ENCODE data around the gene WDR64. TPM values are rescaled to one million over a fixed set of nuclear protein-coding genes. Genes with fewer than 3 reads are reported as not detected.

The WDR64 gene
- total RNA-seq, 1 donor from 2014 or later, result not detected

GRCh38 chr1:241839369-241839979 is 187.4 kb downstream of the WDR64 start:
- no peak for ATAC-seq
- intact Hi-C loops (cut with DNase I), result no loop called here
- no peak for DNase-seq (ENCODE audit: missing footprints)

GRCh38 chr1:241840164-241840563 is 188.1 kb downstream of the WDR64 start:
- no peak for ATAC-seq
- DNase-seq (ENCODE audit: missing footprints), result no peak
- intact Hi-C loops (cut with DNase I), result no loop called here

- DNase-seq (ENCODE audit: missing footprints), result no peak
- ATAC-seq, result no peak
- intact Hi-C loops (cut with DNase I), result no loop called here
Measured at GRCh38 chr1:241841691-241842090, 189.6 kb downstream of the WDR64 start.

GRCh38 chr1:241842565-241842964 is 190.5 kb downstream of the WDR64 start:
- intact Hi-C loops (cut with DNase I), result no loop called here
- DNase-seq (ENCODE audit: missing footprints), result no peak
- no peak for ATAC-seq

- no peak for ATAC-seq
- intact Hi-C loops (cut with DNase I), result no loop called here
- DNase-seq (ENCODE audit: missing footprints), result no peak
Measured at GRCh38 chr1:241844593-241844992, 192.5 kb downstream of the WDR64 start.

GRCh38 chr1:241846375-241846774 is 194.3 kb downstream of the WDR64 start:
- intact Hi-C loops (cut with DNase I), result loop anchor here (5.0 kb wide), 2 partner anchors 234 to 314 kb away; partner anchors contain the start of gene KMO
- DNase-seq (ENCODE audit: missing footprints) (no peak), ATAC-seq (no peak)

- intact Hi-C loops (cut with DNase I), result loop anchor here (5.0 kb wide), 2 partner anchors 235 to 315 kb away; partner anchors contain the start of gene KMO
- no peak for ATAC-seq
- no peak for DNase-seq (ENCODE audit: missing footprints)
Measured at GRCh38 chr1:241846862-241847539, 194.9 kb downstream of the WDR64 start.

- ATAC-seq, result no peak
Measured at GRCh38 chr1:241847540-241847795, 195.4 kb downstream of the WDR64 start.

GRCh38 chr1:241847796-241848685 is 196.0 kb downstream of the WDR64 start, which contains the start of gene EXO1:
Gene EXO1 (plus strand): TSS chr1:241848204. CDS start chr1:241850426, 2,222 bp downstream.
- intact Hi-C loops (cut with DNase I), result loop anchor here (5.0 kb wide), 2 partner anchors 236 to 316 kb away; partner anchors contain the start of gene KMO
- ATAC-seq (peak; percentile 98), DNase-seq (ENCODE audit: missing footprints) (peak; percentile 94)

More at GRCh38 chr1:241847540-241847795, 195.4 kb downstream of the WDR64 start:
- no peak for DNase-seq (ENCODE audit: missing footprints)
- intact Hi-C loops (cut with DNase I), result loop anchor here (5.0 kb wide), 2 partner anchors 235 to 315 kb away; partner anchors contain the start of gene KMO

GRCh38 chr1:241848686-241849344 is 196.7 kb downstream of the WDR64 start:
- intact Hi-C loops (cut with DNase I), result loop anchor here (5.0 kb wide), 2 partner anchors 237 to 317 kb away; partner anchors contain the start of gene KMO
- ATAC-seq (no peak), DNase-seq (ENCODE audit: missing footprints) (no peak)

GRCh38 chr1:241849345-241849695 is 197.2 kb downstream of the WDR64 start:
- DNase-seq (ENCODE audit: missing footprints) (no peak), ATAC-seq (no peak)
- intact Hi-C loops (cut with DNase I), result loop anchor here (5.0 kb wide), 2 partner anchors 237 to 317 kb away; partner anchors contain the start of gene KMO

Other genes starting within 250 kb of the WDR64 start
- 235 TPM for gene FH, start 132.5 kb upstream of the WDR64 start, total RNA-seq
- 0.22 TPM for gene KMO, start 119.9 kb upstream of the WDR64 start, total RNA-seq
- gene CHML, start 11.9 kb upstream of the WDR64 start, total RNA-seq, result 6.6 TPM
- gene OPN3, start 11.9 kb upstream of the WDR64 start, total RNA-seq, result 7.0 TPM
- 0.65 TPM for gene EXO1, start 195.9 kb downstream of the WDR64 start, total RNA-seq

Measured in Right ventricle myocardium inferior (tissue), 1 donor.